ENCODE results near the gene CLCN4. TPM values are rescaled to one million over a fixed set of nuclear protein-coding genes. Genes with fewer than 3 reads are reported as not detected.

The CLCN4 gene
- total RNA-seq, 4 donors from 2014 or later: 0.88 to 3.6 (median 1.5) TPM

DNA sequence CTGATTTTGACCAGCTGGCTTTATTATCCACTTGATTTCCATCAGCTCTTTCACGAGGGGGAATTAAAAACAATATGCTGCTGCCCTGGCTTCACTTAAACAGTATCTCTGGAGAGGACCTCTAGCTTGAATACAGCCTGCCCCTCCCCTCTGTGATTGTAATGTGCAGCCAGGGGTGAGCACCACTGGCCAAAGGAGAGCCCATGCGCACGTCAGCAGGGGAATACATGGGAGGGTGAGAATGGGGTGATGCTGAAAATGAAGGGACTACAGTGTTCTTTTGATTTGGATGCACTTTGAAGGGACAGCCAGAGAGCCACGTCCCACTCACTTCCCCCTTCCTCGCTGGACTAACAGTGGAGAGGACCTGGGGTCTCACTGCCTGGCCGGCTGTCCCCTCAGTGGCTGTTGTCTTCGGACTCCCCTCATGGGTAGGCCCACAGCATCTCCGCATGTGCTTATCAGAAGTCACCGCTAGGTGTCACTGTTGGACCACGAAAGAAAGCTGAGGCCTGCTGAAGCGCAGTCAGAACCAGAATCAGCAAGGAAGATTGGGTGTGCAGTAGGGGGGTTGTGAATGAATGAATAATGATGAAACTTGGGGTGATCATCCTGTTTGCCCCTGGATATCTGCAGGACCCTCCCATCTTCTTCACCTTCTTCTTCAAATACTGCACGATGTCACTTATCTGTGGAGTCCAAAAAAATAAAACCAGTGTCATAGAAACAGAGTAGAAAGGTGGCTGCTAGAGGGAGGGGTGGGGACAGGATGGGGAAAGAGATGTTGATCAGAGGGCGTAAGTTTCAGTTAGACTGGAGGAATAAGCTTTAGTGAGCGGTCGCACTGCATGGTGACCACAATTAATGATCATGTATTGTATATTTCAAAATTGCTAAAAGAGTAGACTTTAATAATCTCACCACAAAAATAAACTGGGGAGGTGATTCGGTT, 32.8 kb downstream of the CLCN4 start:
- TF ChIP-seq CTCF (IDR thresholded peaks at IDR 0.05): peak; percentile 78 to 90 (median 85)
- TF ChIP-seq POLR2A (IDR thresholded peaks at IDR 0.05): no peak
- H3K36me3 ChIP-seq: no peaks in the 10 kb centered on the region
- intact Hi-C loops (cut with DNase I; ENCODE audit: low total_unique reads): loop anchor here (10.0 kb wide), 1 partner anchor 915 kb away; no protein-coding TSS in a partner anchor
- no peaks in the 10 kb centered on the region for H3K27me3 ChIP-seq
- H3K4me1 ChIP-seq: no peaks in the 10 kb centered on the region
- no peaks in the 10 kb centered on the region for H3K9me3 ChIP-seq
- H3K27ac ChIP-seq: peak overlapping the region in 1 of 2 donors; percentile 49
- peak; percentile 77 to 78 for DNase-seq
- H3K4me3 ChIP-seq: no peak overlapping the region

GRCh38 chrX:10190367-10190766, 33.6 kb downstream of the CLCN4 start:
- Histone ChIP-seq H3K4me1 (no peaks in the 10 kb centered on the region), H3K27me3 (no peaks in the 10 kb centered on the region), H3K9me3 (no peaks in the 10 kb centered on the region), H3K4me3 (no peak overlapping the region), H3K36me3 (no peaks in the 10 kb centered on the region), H3K27ac (peak overlapping the region in 1 of 2 donors; percentile 49)
- intact Hi-C loops (cut with DNase I; ENCODE audit: low total_unique reads): loop anchor here (10.0 kb wide), 1 partner anchor 914 kb away; no protein-coding TSS in a partner anchor
- peak in 1 of 2 donors; percentile 52 for DNase-seq
- TF ChIP-seq POLR2A (IDR thresholded peaks at IDR 0.05): no peak
- peak; percentile 43 to 71 (median 58) for TF ChIP-seq CTCF (IDR thresholded peaks at IDR 0.05)

DNA sequence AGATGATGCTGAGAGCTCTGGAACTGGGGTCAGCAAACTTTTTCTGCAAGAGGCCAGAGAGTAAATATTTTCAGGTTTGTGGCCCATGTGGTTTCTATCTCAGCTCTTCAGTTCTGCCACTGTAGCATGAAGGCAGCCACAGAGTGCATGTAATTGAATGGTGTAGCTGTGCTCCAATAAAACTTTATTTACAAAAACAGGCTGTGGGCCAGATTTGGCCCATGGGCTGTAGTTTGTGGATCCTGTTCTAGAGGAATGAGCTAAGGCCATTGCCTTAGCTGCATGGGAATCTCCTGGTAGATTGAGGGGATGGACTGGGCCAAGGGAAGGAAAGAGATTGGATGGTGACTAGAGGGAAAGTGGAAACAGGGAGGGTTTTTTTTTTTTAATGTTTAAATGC, 36.8 kb downstream of the CLCN4 start:
- Histone ChIP-seq H3K27me3 (no peaks in the 10 kb centered on the region), H3K27ac (no peak overlapping the region), H3K4me1 (no peaks in the 10 kb centered on the region), H3K9me3 (no peaks in the 10 kb centered on the region), H3K36me3 (no peaks in the 10 kb centered on the region), H3K4me3 (no peak overlapping the region)
- DNase-seq: no peak
- no peak for TF ChIP-seq POLR2A (IDR thresholded peaks at IDR 0.05)
- TF ChIP-seq CTCF (IDR thresholded peaks at IDR 0.05): no peak
- intact Hi-C loops (cut with DNase I; ENCODE audit: low total_unique reads): loop anchor here (10.0 kb wide), 1 partner anchor 911 kb away; no protein-coding TSS in a partner anchor

GRCh38 chrX:10195425-10195824, 38.6 kb downstream of the CLCN4 start:
- TF ChIP-seq POLR2A (IDR thresholded peaks at IDR 0.05): no peak
- no peaks in the 10 kb centered on the region for H3K27me3 ChIP-seq
- H3K4me1 ChIP-seq: no peaks in the 10 kb centered on the region
- H3K27ac ChIP-seq: no peak overlapping the region
- no peaks in the 10 kb centered on the region for H3K36me3 ChIP-seq
- intact Hi-C loops (cut with DNase I; ENCODE audit: low total_unique reads): loop anchor here (10.0 kb wide), 1 partner anchor 909 kb away; no protein-coding TSS in a partner anchor
- DNase-seq: no peak
- no peak overlapping the region for H3K4me3 ChIP-seq
- H3K9me3 ChIP-seq: no peaks in the 10 kb centered on the region

- Histone ChIP-seq H3K27ac (no peak overlapping the region), H3K9me3 (no peaks in the 10 kb centered on the region), H3K36me3 (no peaks in the 10 kb centered on the region), H3K4me3 (no peak overlapping the region), H3K4me1 (no peaks in the 10 kb centered on the region), H3K27me3 (no peaks in the 10 kb centered on the region)
- DNase-seq: no peak
- TF ChIP-seq CTCF (IDR thresholded peaks at IDR 0.05) (no peak), POLR2A (IDR thresholded peaks at IDR 0.05) (no peak)
- intact Hi-C loops (cut with DNase I; ENCODE audit: low total_unique reads): loop anchor here (10.0 kb wide), 1 partner anchor 909 kb away; no protein-coding TSS in a partner anchor
Measured at GRCh38 chrX:10195947-10196346, 39.2 kb downstream of the CLCN4 start.
